ENCODE results near the gene EEF2KMT. TPM values are rescaled to one million over a fixed set of nuclear protein-coding genes. Genes with fewer than 3 reads are reported as not detected.
"Not testable (repeated sequence)": the region's sequence is repeated elsewhere in the genome, so short reads cannot be mapped to it uniquely, and the experiment has no call there.

Gene EEF2KMT
- total RNA-seq, 1 donor, result 9.0 TPM

GRCh38 chr16:5088936-5089335, 8.7 kb downstream of the EEF2KMT start:
- H4K20me1 ChIP-seq (ENCODE audit: insufficient read depth, low read length); H3K4me2 ChIP-seq (ENCODE audit: insufficient read depth, low read length); H3K27ac ChIP-seq (ENCODE audit: low read depth, low read length); H3K9me3 ChIP-seq (ENCODE audit: low read depth, low read length); H3K36me3 ChIP-seq (ENCODE audit: insufficient read depth, low read length); H3K4me1 ChIP-seq (ENCODE audit: insufficient read depth, low read length); H3K4me3 ChIP-seq (ENCODE audit: insufficient read depth, low read length); H3K27me3 ChIP-seq (ENCODE audit: insufficient read depth, low read length); H3K79me2 ChIP-seq (ENCODE audit: insufficient read depth, low read length); H2AFZ ChIP-seq (ENCODE audit: low read length): not testable (repeated sequence)
- DNase-seq (ENCODE audit: insufficient read length, low spot score, missing footprints), result peak; percentile 21

DNA sequence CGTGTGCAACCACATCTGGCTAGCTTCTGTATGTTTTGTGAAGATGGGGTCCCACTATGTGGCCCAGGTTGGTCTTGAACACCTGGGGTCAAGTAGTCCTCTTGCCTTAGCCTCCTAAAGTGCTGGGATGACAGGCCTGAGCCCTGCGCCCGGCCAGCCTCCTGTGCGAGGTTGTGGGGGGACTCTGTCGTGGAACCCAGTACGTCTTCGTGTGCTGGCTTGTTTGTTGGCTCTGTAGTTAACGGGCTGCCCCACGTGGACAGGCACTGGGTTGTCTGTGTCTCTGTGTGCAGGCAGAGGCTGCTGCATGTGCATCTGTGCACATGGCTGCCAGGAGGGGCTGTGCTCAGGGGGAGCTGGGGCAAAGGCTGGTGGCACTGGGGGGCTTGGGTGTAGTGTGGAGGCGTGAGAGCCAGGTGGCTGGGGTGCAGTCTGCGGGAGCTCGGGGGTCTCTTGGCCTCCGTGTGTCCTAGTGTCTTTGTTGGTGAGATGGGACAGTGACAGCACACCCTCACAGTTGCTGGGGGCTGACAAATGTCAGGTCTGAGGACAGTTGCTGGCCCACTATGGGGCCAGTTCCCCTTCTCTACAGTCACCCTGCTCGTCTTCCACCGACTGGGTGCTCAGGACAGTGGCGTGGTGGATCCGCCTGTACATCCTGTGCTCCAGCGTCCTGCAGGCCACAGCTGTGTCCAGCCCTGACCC, 9.4 kb downstream of the EEF2KMT start:
- H3K4me2 ChIP-seq (ENCODE audit: insufficient read depth, low read length); H2AFZ ChIP-seq (ENCODE audit: low read length); H3K4me3 ChIP-seq (ENCODE audit: insufficient read depth, low read length); H3K27me3 ChIP-seq (ENCODE audit: insufficient read depth, low read length); H3K79me2 ChIP-seq (ENCODE audit: insufficient read depth, low read length); H3K9me3 ChIP-seq (ENCODE audit: low read depth, low read length); H3K36me3 ChIP-seq (ENCODE audit: insufficient read depth, low read length); H4K20me1 ChIP-seq (ENCODE audit: insufficient read depth, low read length); H3K27ac ChIP-seq (ENCODE audit: low read depth, low read length); H3K4me1 ChIP-seq (ENCODE audit: insufficient read depth, low read length): not testable (repeated sequence)
- peak; percentile 72 for DNase-seq (ENCODE audit: insufficient read length, low spot score, missing footprints)

DNA sequence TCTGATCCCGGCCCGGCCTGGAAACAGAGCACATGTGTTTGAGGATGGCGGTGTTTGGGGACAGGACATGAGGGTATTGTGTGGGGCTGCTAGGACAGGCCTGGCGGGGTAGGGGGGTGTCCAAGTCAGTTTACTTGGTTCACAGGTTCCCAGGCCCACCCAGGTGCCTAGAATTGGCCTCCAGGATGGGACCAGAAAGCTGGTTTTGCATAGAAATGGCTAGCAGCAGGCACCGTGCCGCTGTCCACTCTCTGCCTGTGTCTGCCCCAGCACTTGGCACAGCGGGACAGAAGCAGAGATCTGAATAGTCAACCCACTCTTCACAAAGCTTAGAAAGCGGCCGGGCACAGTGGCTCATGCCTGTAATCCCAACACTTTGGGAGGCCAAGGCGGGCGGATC, 11.9 kb downstream of the EEF2KMT start:
- not testable (repeated sequence) for H3K4me1 ChIP-seq (ENCODE audit: insufficient read depth, low read length); DNase-seq (ENCODE audit: insufficient read length, low spot score, missing footprints); H3K4me2 ChIP-seq (ENCODE audit: insufficient read depth, low read length); H3K36me3 ChIP-seq (ENCODE audit: insufficient read depth, low read length); H3K9me3 ChIP-seq (ENCODE audit: low read depth, low read length); H3K79me2 ChIP-seq (ENCODE audit: insufficient read depth, low read length); H4K20me1 ChIP-seq (ENCODE audit: insufficient read depth, low read length); H3K27ac ChIP-seq (ENCODE audit: low read depth, low read length); H3K4me3 ChIP-seq (ENCODE audit: insufficient read depth, low read length); H2AFZ ChIP-seq (ENCODE audit: low read length); H3K27me3 ChIP-seq (ENCODE audit: insufficient read depth, low read length)

DNA sequence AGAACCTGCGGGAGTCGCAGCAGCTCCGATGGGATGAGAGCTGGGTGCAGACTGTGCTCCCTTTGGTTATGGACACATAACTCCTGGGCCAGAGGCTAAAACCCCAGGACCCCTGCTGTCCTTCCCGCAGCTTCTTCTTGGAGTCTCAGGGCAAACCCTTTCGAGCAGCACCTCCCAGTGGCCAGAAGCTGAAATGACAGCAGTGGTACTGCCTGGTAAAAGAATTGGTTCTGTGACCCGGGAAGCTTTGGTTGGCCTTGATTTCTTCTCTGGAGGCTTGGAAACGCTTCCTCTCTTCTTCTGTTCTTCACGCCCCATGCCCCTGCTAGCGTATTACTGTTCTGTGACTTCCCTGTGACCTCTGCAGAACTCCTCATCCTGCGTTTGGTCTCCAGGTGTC, 12.8 kb downstream of the EEF2KMT start:
- TF ChIP-seq CTCF (IDR thresholded peaks at IDR 0.05; ENCODE audit: extremely low read depth, low read depth, low read length), result peak; percentile 56
- peak; percentile 92 for DNase-seq (ENCODE audit: insufficient read length, low spot score, missing footprints)

DNA sequence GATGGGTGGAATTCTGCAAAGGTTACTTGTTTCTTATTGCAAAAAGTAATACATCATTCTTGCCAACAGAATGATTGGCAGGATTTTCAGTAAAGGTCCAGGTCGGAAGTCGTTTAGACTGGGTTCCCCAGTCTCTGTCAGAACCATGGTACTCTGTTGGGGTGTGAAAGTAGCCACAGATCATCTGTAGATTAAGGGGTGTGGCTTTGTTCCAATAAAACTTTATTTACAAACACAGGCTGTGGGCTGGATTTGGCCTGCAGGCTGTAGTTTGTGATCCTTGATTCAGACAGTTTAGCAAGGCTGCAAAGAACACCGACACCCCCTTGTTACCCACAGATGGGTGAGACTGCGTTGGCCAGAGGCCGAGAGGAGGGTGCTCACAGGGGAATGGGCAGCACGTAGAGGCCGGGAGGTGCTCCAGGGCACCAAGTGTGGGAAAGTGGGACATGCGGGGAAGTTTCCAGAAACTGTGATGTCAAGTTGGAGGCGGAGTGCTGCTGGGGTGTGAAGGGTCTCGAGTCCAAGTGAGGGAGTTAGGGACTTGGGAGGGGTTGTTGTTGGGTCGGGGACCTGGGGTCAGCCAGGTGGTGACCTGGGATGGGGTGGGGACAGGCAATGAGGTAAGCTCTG, 13.4 kb downstream of the EEF2KMT start:
- H3K4me3 ChIP-seq (ENCODE audit: insufficient read depth, low read length); H3K4me2 ChIP-seq (ENCODE audit: insufficient read depth, low read length); H3K36me3 ChIP-seq (ENCODE audit: insufficient read depth, low read length); H4K20me1 ChIP-seq (ENCODE audit: insufficient read depth, low read length); H3K27me3 ChIP-seq (ENCODE audit: insufficient read depth, low read length); H3K27ac ChIP-seq (ENCODE audit: low read depth, low read length); H3K9me3 ChIP-seq (ENCODE audit: low read depth, low read length); H3K79me2 ChIP-seq (ENCODE audit: insufficient read depth, low read length); H3K4me1 ChIP-seq (ENCODE audit: insufficient read depth, low read length); H2AFZ ChIP-seq (ENCODE audit: low read length); DNase-seq (ENCODE audit: insufficient read length, low spot score, missing footprints): not testable (repeated sequence)

More for the DNA sequence above, 12.8 kb downstream of the EEF2KMT start:
- H2AFZ ChIP-seq (ENCODE audit: low read length); H4K20me1 ChIP-seq (ENCODE audit: insufficient read depth, low read length); H3K27ac ChIP-seq (ENCODE audit: low read depth, low read length); H3K27me3 ChIP-seq (ENCODE audit: insufficient read depth, low read length); H3K4me3 ChIP-seq (ENCODE audit: insufficient read depth, low read length); H3K79me2 ChIP-seq (ENCODE audit: insufficient read depth, low read length); H3K36me3 ChIP-seq (ENCODE audit: insufficient read depth, low read length); H3K9me3 ChIP-seq (ENCODE audit: low read depth, low read length); H3K4me1 ChIP-seq (ENCODE audit: insufficient read depth, low read length); H3K4me2 ChIP-seq (ENCODE audit: insufficient read depth, low read length): not testable (repeated sequence)

DNA sequence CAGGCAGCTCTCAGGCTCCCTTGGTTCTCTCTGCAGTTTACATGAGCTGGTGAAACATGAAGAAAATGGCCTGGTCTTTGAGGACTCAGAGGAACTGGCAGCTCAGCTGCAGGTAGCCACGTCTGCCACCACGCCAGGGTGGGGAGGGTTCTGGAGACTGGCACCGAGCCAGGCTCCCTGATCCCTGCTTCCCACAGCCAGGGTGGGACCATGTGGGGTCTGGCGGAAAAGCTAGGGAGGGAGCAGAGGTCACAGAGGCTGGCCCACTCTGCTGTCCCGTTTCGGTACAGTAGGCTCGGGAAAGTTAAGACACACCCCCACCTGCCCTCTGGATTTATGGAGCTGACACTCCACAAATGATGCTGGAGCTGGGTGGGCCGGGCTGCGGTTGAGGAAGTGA, 13.9 kb downstream of the EEF2KMT start:
- not testable (repeated sequence) for H3K9me3 ChIP-seq (ENCODE audit: low read depth, low read length); H2AFZ ChIP-seq (ENCODE audit: low read length); DNase-seq (ENCODE audit: insufficient read length, low spot score, missing footprints); H3K27ac ChIP-seq (ENCODE audit: low read depth, low read length); H3K4me3 ChIP-seq (ENCODE audit: insufficient read depth, low read length); H3K36me3 ChIP-seq (ENCODE audit: insufficient read depth, low read length); H3K27me3 ChIP-seq (ENCODE audit: insufficient read depth, low read length); H3K79me2 ChIP-seq (ENCODE audit: insufficient read depth, low read length); H3K4me1 ChIP-seq (ENCODE audit: insufficient read depth, low read length); H4K20me1 ChIP-seq (ENCODE audit: insufficient read depth, low read length); H3K4me2 ChIP-seq (ENCODE audit: insufficient read depth, low read length)

- peaks cover 12% of the 10 kb centered on the region for H3K36me3 ChIP-seq (ENCODE audit: insufficient read depth, low read length)
- not testable (repeated sequence) for H3K79me2 ChIP-seq (ENCODE audit: insufficient read depth, low read length); H3K4me3 ChIP-seq (ENCODE audit: insufficient read depth, low read length); H3K4me2 ChIP-seq (ENCODE audit: insufficient read depth, low read length); H3K27me3 ChIP-seq (ENCODE audit: insufficient read depth, low read length); H3K27ac ChIP-seq (ENCODE audit: low read depth, low read length); H4K20me1 ChIP-seq (ENCODE audit: insufficient read depth, low read length); H3K4me1 ChIP-seq (ENCODE audit: insufficient read depth, low read length); H2AFZ ChIP-seq (ENCODE audit: low read length); DNase-seq (ENCODE audit: insufficient read length, low spot score, missing footprints); H3K9me3 ChIP-seq (ENCODE audit: low read depth, low read length)
These were observed 16.6 kb downstream of the EEF2KMT start for GRCh38 chr16:5080996-5081395.

- not testable (repeated sequence) for H3K27me3 ChIP-seq (ENCODE audit: insufficient read depth, low read length); H4K20me1 ChIP-seq (ENCODE audit: insufficient read depth, low read length); H3K4me1 ChIP-seq (ENCODE audit: insufficient read depth, low read length); H3K4me3 ChIP-seq (ENCODE audit: insufficient read depth, low read length); H3K79me2 ChIP-seq (ENCODE audit: insufficient read depth, low read length); H3K9me3 ChIP-seq (ENCODE audit: low read depth, low read length); H3K27ac ChIP-seq (ENCODE audit: low read depth, low read length); H3K4me2 ChIP-seq (ENCODE audit: insufficient read depth, low read length); H2AFZ ChIP-seq (ENCODE audit: low read length); DNase-seq (ENCODE audit: insufficient read length, low spot score, missing footprints)
- H3K36me3 ChIP-seq (ENCODE audit: insufficient read depth, low read length), result peaks cover 17% of the 10 kb centered on the region
These were observed 17.1 kb downstream of the EEF2KMT start for GRCh38 chr16:5080461-5080860.
